Naive thymus-derived CD8-positive, alpha-beta T cell (primary cell): ENCODE data around the gene SCAPER. TPM values are rescaled to one million over a fixed set of nuclear protein-coding genes. Genes with fewer than 3 reads are reported as not detected.
"Not testable (repeated sequence)": the region's sequence is repeated elsewhere in the genome, so short reads cannot be mapped to it uniquely, and the experiment has no call there.

Source experiments
- ATAC-seq, 2 donors: fragments of 150-1000 bp; cut with Tn5 transposase in 1 of 2; sonication (Bioruptor Pico), chemical (Tn5 transposase) in 1 of 2; 1 replicate in 1 of 2; 2 replicates in 1 of 2; pipeline ENCODE4 v1.10.0; 2021; ENCODE audit warnings: mild to moderate bottlenecking in 2 of 2, moderate library complexity in 2 of 2
- POLR2A ChIA-PET: fragments of 350-600 bp; sonication (Branson Sonifier 250); formaldehyde crosslinking; loops from one replicate; lab custom pipeline; 2021; ENCODE audit warnings: antibody characterized with exemption; lab: Charles Lee
- DNase-seq, 10 donors: peaks; one replicate each; pipeline versions ENCODE4 v3.0.0 to v3.0.0-alpha.2; 2020 to 2022
- H3K27ac Mint-ChIP-seq, 10 donors: one replicate each; pipeline ENCODE4 v1.8.0; 2020 to 2022; ENCODE audit warnings: mild to moderate bottlenecking in 10 of 10, mixed read lengths in 10 of 10, moderate library complexity in 4 of 10, inconsistent platforms in 1 of 10
- H3K27me3 Mint-ChIP-seq, 5 donors: one replicate each; pipeline ENCODE4 v1.8.0; 2021 to 2022; ENCODE audit warnings: mixed read lengths in 5 of 5
- H3K36me3 Mint-ChIP-seq, 3 donors: one replicate each; pipeline ENCODE4 v1.8.0; 2020 to 2022; ENCODE audit warnings: mixed read lengths in 3 of 3, mild to moderate bottlenecking in 2 of 3, inconsistent platforms in 1 of 3
- H3K4me1 Mint-ChIP-seq, 4 donors: one replicate each; pipeline ENCODE4 v1.8.0; 2021 to 2022; ENCODE audit warnings: mixed read lengths in 4 of 4
- H3K4me3 Mint-ChIP-seq, 10 donors: one replicate each; pipeline ENCODE4 v1.8.0; 2020 to 2022; ENCODE audit warnings: mild to moderate bottlenecking in 10 of 10, mixed read lengths in 10 of 10, moderate library complexity in 6 of 10, inconsistent platforms in 1 of 10
- H3K9me3 Mint-ChIP-seq, 9 donors: one replicate each; pipeline ENCODE4 v1.8.0; 2020 to 2022; ENCODE audit warnings: mixed read lengths in 9 of 9, mild to moderate bottlenecking in 3 of 9, inconsistent platforms in 1 of 9, moderate library complexity in 1 of 9
- polyA plus RNA-seq, 3 donors: library from polyadenylated mRNA; unstranded; fragments of 300-500 nt; fragmentation: Illumina TruSeq; gene quantifications; one replicate each; pipeline ENCODE4 v1.2.3, GENCODE V29; 2021
- total RNA-seq, 8 experiments: library from RNA in 2 of 8; stranded (reverse) in 2 of 8; gene quantifications; one replicate each; pipeline ENCODE4 v1.2.3 and lab custom pipeline; 2021 to 2026

Gene SCAPER
- total and polyA plus RNA-seq, 5 experiments from 2014 or later: 12.3 to 58.5 (median 17.7) TPM

- peaks cover 9 to 37% (median 28%) of the 10 kb centered on the region in 4 donors for H3K4me1 Mint-ChIP-seq
- DNase-seq: peak in 6 of 10 donors; percentile 2 to 38 (median 22)
- H3K27ac Mint-ChIP-seq: peak overlapping the region in 9 of 10 donors; percentile 3 to 98 (median 96)
- POLR2A ChIA-PET: interaction anchor here (0.6 to 6.8 kb wide), 3 partner anchors 27 to 32 kb away, joined by 4 to 49 read pairs (median 6); partner anchors contain the start of gene RCN2
- ATAC-seq: peak in 1 of 2 donors; percentile 38
- peak overlapping the region in 9 of 10 donors; percentile 43 to 97 (median 91) for H3K4me3 Mint-ChIP-seq
- H3K36me3 Mint-ChIP-seq: peaks cover 0 to 13% (median 4%) of the 10 kb centered on the region in 3 donors
- H3K9me3 Mint-ChIP-seq: no peaks in the 10 kb centered on the region
- no peaks in the 10 kb centered on the region for H3K27me3 Mint-ChIP-seq
These were observed 1.9 kb downstream of the SCAPER start for GRCh38 chr15:76903251-76903681.

GRCh38 chr15:76901965-76902364 is 3.2 kb downstream of the SCAPER start:
- ATAC-seq (no peak), DNase-seq (no peak)
- Mint-ChIP-seq H3K36me3 (peaks cover 0 to 16% (median 4%) of the 10 kb centered on the region in 3 donors), H3K9me3 (no peaks in the 10 kb centered on the region), H3K4me3 (no peak overlapping the region), H3K27me3 (no peaks in the 10 kb centered on the region), H3K27ac (peak overlapping the region in 5 of 10 donors; percentile 11 to 61 (median 56)), H3K4me1 (peaks cover 11 to 37% (median 29%) of the 10 kb centered on the region in 4 donors)
- POLR2A ChIA-PET: interaction anchor here (6.8 kb wide), 1 partner anchor 29 kb away, joined by 49 read pairs; the partner anchor contains the start of gene RCN2

- DNase-seq, H3K9me3 Mint-ChIP-seq, H3K27me3 Mint-ChIP-seq, ATAC-seq, H3K4me3 Mint-ChIP-seq, POLR2A ChIA-PET: not testable (repeated sequence)
- Mint-ChIP-seq H3K36me3 (peaks cover 0 to 16% (median 16%) of the 10 kb centered on the region in 3 donors), H3K4me1 (peaks cover 12 to 31% (median 30%) of the 10 kb centered on the region in 4 donors), H3K27ac (peak overlapping the region in 1 of 10 donors; percentile 61)
These were observed 5.2 kb downstream of the SCAPER start for GRCh38 chr15:76899931-76900310.

DNA sequence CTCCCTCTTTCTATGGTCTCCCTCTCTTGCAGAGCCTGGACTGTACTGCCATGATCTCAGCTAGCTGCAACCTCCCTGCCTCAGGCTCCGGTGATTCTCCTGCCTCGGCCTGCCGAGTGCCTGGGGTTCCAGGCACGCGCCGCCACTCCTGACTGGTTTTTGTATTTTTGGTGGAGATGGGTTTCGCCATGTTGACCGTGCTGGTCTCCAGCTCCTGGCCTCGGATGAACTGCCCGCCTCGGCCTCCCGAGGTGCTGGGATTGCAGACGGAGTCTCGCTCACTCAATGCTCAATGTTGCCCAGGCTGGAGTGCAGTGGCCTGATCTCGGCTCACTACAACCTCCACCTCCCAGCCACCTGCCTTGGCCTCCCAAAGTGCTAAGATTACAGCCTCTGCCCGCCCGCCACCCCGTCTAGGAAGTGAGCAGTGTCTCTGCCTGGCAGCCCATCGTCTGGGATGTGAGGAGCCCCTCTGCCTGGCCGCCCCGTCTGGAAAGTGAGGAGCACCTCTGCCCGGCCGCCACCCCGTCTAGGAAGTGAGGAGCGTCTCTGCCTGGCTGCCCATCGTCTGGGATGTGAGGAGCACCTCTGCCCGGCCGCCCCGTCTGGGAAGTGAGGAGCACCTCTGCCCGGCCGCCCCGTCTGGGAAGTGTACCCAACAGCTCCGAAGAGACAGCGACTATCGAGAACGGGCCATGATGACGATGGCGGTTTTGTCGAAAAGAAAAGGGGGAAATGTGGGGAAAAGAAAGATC is 5.8 kb downstream of the SCAPER start:
- H3K9me3 Mint-ChIP-seq, ATAC-seq, H3K27me3 Mint-ChIP-seq, DNase-seq, POLR2A ChIA-PET, H3K4me3 Mint-ChIP-seq: not testable (repeated sequence)
- H3K36me3 Mint-ChIP-seq: peaks cover 0 to 21% (median 16%) of the 10 kb centered on the region in 3 donors
- peak overlapping the region in 3 of 10 donors; percentile 37 to 61 (median 41) for H3K27ac Mint-ChIP-seq
- peaks cover 14 to 31% (median 28%) of the 10 kb centered on the region in 4 donors for H3K4me1 Mint-ChIP-seq

GRCh38 chr15:76898102-76898501 is 7.0 kb downstream of the SCAPER start:
- no peak for ATAC-seq
- DNase-seq: no peak
- peak overlapping the region in 1 of 10 donors; percentile 36 for H3K27ac Mint-ChIP-seq
- peaks cover 0 to 2% (median 0%) of the 10 kb centered on the region in 9 donors for H3K9me3 Mint-ChIP-seq
- POLR2A ChIA-PET: no interaction called here
- H3K4me1 Mint-ChIP-seq: peaks cover 15 to 26% (median 21%) of the 10 kb centered on the region in 4 donors
- peaks cover 0 to 28% (median 24%) of the 10 kb centered on the region in 3 donors for H3K36me3 Mint-ChIP-seq
- no peaks in the 10 kb centered on the region for H3K27me3 Mint-ChIP-seq
- H3K4me3 Mint-ChIP-seq: no peak overlapping the region

GRCh38 chr15:76894174-76894573 is 11.0 kb downstream of the SCAPER start:
- ATAC-seq: no peak
- H3K4me1 Mint-ChIP-seq: peaks cover 27 to 49% (median 36%) of the 10 kb centered on the region in 4 donors

GRCh38 chr15:76892836-76893235 is 12.3 kb downstream of the SCAPER start:
- H3K27ac Mint-ChIP-seq, H3K9me3 Mint-ChIP-seq: not testable (repeated sequence)

More at GRCh38 chr15:76894174-76894573, 11.0 kb downstream of the SCAPER start:
- Mint-ChIP-seq H3K27me3 (no peaks in the 10 kb centered on the region), H3K27ac (no peak overlapping the region), H3K9me3 (peaks cover 0 to 8% (median 0%) of the 10 kb centered on the region in 9 donors), H3K4me3 (no peak overlapping the region), H3K36me3 (peaks cover 0 to 39% (median 39%) of the 10 kb centered on the region in 3 donors)
- no peak for DNase-seq
- POLR2A ChIA-PET: interaction anchor here (0.6 kb wide), 1 partner anchor 268 kb away, joined by 5 read pairs; no protein-coding TSS in a partner anchor

GRCh38 chr15:76887280-76888141 is 17.6 kb downstream of the SCAPER start:
- peaks cover 0 to 37% (median 33%) of the 10 kb centered on the region in 3 donors for H3K36me3 Mint-ChIP-seq

More at GRCh38 chr15:76892836-76893235, 12.3 kb downstream of the SCAPER start:
- POLR2A ChIA-PET, DNase-seq, ATAC-seq, H3K4me3 Mint-ChIP-seq, H3K27me3 Mint-ChIP-seq: not testable (repeated sequence)
- peaks cover 0 to 42% (median 36%) of the 10 kb centered on the region in 3 donors for H3K36me3 Mint-ChIP-seq
- peaks cover 35 to 60% (median 47%) of the 10 kb centered on the region in 4 donors for H3K4me1 Mint-ChIP-seq

DNA sequence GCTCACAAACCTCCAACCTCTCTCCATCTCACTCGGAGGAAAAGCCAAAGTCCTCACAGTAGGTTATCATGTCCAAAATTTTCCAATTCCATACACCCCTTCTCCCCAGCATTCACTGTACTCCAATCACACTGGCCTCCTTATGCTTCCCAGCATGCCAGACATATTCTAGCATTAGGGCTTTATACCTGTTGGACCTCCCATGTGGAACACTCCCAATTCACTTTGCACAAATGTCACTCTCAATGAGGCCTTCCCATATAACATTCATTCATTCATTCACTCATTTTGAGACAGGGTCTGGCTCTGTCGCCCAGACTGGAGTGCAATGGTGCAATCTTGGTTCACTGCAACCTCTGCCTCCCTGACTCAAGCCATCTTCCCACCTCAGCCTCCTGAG is 19.9 kb downstream of the SCAPER start:
- Mint-ChIP-seq H3K4me3 (no peak overlapping the region), H3K36me3 (peaks cover 4 to 40% (median 26%) of the 10 kb centered on the region in 3 donors), H3K27me3 (no peaks in the 10 kb centered on the region), H3K9me3 (peaks cover 0 to 4% (median 0%) of the 10 kb centered on the region in 9 donors), H3K27ac (peak overlapping the region in 2 of 10 donors; percentile 33 to 52), H3K4me1 (peaks cover 25 to 36% (median 27%) of the 10 kb centered on the region in 4 donors)
- ATAC-seq (no peak), DNase-seq (no peak)
- POLR2A ChIA-PET: no interaction called here

More at GRCh38 chr15:76887280-76888141, 17.6 kb downstream of the SCAPER start:
- H3K9me3 Mint-ChIP-seq, DNase-seq, H3K27me3 Mint-ChIP-seq, POLR2A ChIA-PET, ATAC-seq: not testable (repeated sequence)
- Mint-ChIP-seq H3K27ac (peak overlapping the region in 2 of 10 donors; percentile 26 to 65), H3K4me1 (peaks cover 33 to 51% (median 38%) of the 10 kb centered on the region in 4 donors), H3K4me3 (peak overlapping the region in 1 of 10 donors; percentile 5)

- Mint-ChIP-seq H3K9me3 (no peaks in the 10 kb centered on the region), H3K4me1 (peaks cover 8 to 27% (median 14%) of the 10 kb centered on the region in 4 donors), H3K4me3 (no peak overlapping the region), H3K27me3 (no peaks in the 10 kb centered on the region), H3K27ac (no peak overlapping the region), H3K36me3 (peaks cover 0 to 33% (median 13%) of the 10 kb centered on the region in 3 donors)
- DNase-seq: no peak
- no peak for ATAC-seq
- POLR2A ChIA-PET: no interaction called here
These were observed 29.2 kb downstream of the SCAPER start for GRCh38 chr15:76875911-76876310.

DNA sequence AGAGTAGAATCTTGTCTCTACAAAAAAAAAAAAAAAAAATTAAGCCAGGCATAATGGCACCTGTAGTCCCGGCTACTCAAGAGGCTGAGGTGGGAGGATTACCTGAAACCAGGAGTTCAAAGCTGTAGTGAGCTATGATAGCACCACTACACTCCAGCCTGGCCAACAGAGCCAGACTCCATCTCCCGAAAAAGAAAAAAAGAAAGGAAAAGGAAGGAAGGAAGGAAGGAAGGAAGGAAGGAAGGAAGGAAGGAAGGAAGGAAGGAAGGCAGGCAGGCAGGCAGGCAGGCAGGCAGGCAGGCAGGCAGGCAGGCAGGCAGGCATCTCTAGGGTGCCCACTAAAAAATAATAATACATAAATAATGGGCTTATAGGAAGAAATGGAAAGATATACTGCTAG is 32.1 kb downstream of the SCAPER start:
- H3K4me3 Mint-ChIP-seq, H3K9me3 Mint-ChIP-seq, POLR2A ChIA-PET, ATAC-seq, H3K27me3 Mint-ChIP-seq, DNase-seq: not testable (repeated sequence)
- H3K4me1 Mint-ChIP-seq: peaks cover 7 to 29% (median 15%) of the 10 kb centered on the region in 4 donors
- peaks cover 0 to 32% (median 13%) of the 10 kb centered on the region in 3 donors for H3K36me3 Mint-ChIP-seq
- H3K27ac Mint-ChIP-seq: peak overlapping the region in 1 of 10 donors; percentile 43

GRCh38 chr15:76871930-76872329 is 33.2 kb downstream of the SCAPER start:
- ATAC-seq (no peak), DNase-seq (no peak)
- H3K27me3 Mint-ChIP-seq: no peaks in the 10 kb centered on the region
- H3K9me3 Mint-ChIP-seq: no peaks in the 10 kb centered on the region
- peak overlapping the region in 2 of 10 donors; percentile 7 to 49 for H3K27ac Mint-ChIP-seq
- peaks cover 0 to 29% (median 13%) of the 10 kb centered on the region in 3 donors for H3K36me3 Mint-ChIP-seq
- POLR2A ChIA-PET: interaction anchor here (0.7 to 1.4 kb wide), 2 partner anchors 10 to 31 kb away, joined by 4 read pairs; no protein-coding TSS in a partner anchor
- H3K4me1 Mint-ChIP-seq: peaks cover 10 to 33% (median 16%) of the 10 kb centered on the region in 4 donors
- peak overlapping the region in 1 of 10 donors; percentile 11 for H3K4me3 Mint-ChIP-seq
